KMS-11 (cell line): Measurements from ENCODE around the gene PCDHGA8.
A peak's percentile ranks its signal among the peaks of the same experiment; 100 is the strongest.

Experiments
- H2AFZ ChIP-seq: fragments of 200-600 bp; sonication (generic); 2 replicates; pipeline ENCODE4 v1.6.1; 2016; ENCODE audit warnings: antibody characterized with exemption, mixed run types, low read depth
- H3K27ac ChIP-seq: fragments of 200-600 bp; sonication (generic); 2 replicates; pipeline ENCODE4 v1.6.1; 2016; ENCODE audit warnings: mild to moderate bottlenecking, mixed run types
- H3K27me3 ChIP-seq: fragments of 200-600 bp; sonication (generic); 2 replicates; pipeline ENCODE4 v1.6.1; 2017; ENCODE audit warnings: mild to moderate bottlenecking, low read depth, mixed run types, moderate library complexity; ENCODE audit not compliant: insufficient read depth
- H3K36me3 ChIP-seq: fragments of 200-600 bp; sonication (generic); 2 replicates; pipeline ENCODE4 v1.6.1; 2017; ENCODE audit warnings: mild to moderate bottlenecking, mixed run types; ENCODE audit not compliant: insufficient read depth
- H3K4me1 ChIP-seq: fragments of 200-600 bp; sonication (generic); 2 replicates; pipeline ENCODE4 v1.6.1; 2016; ENCODE audit warnings: mild to moderate bottlenecking, low read depth, mixed run types; ENCODE audit not compliant: poor library complexity, severe bottlenecking
- H3K4me2 ChIP-seq: fragments of 200-600 bp; sonication (generic); 2 replicates; pipeline ENCODE4 v1.7.0; 2016; ENCODE audit warnings: mild to moderate bottlenecking, mixed run types
- H3K4me3 ChIP-seq: fragments of 200-600 bp; sonication (generic); IDR thresholded peaks from 2 replicates; pipeline ENCODE4 v1.6.1; 2017; ENCODE audit warnings: low read depth, low read length, mixed read lengths; ENCODE audit not compliant: insufficient read depth
- H3K79me2 ChIP-seq: fragments of 200-600 bp; sonication (generic); 2 replicates; pipeline ENCODE4 v1.6.1; 2016; ENCODE audit warnings: low read depth, mixed run types; ENCODE audit not compliant: insufficient read depth
- H3K9ac ChIP-seq: fragments of 200-600 bp; sonication (generic); 2 replicates; pipeline ENCODE4 v1.6.1; 2016; ENCODE audit warnings: mild to moderate bottlenecking, mixed run types
- H4K20me1 ChIP-seq: fragments of 200-600 bp; sonication (generic); 2 replicates; pipeline ENCODE4 v1.6.1; 2016; ENCODE audit warnings: mild to moderate bottlenecking, mixed run types; ENCODE audit not compliant: insufficient read depth
- CTCF ChIP-seq: fragments of 200-600 bp; sonication (generic); conservative IDR thresholded peaks from 2 replicates; pipeline ENCODE4 v1.6.1; 2017; ENCODE audit warnings: low read depth, mild to moderate bottlenecking, antibody characterized with exemption, low read length, moderate library complexity, mixed read lengths

Gene PCDHGA8

DNA sequence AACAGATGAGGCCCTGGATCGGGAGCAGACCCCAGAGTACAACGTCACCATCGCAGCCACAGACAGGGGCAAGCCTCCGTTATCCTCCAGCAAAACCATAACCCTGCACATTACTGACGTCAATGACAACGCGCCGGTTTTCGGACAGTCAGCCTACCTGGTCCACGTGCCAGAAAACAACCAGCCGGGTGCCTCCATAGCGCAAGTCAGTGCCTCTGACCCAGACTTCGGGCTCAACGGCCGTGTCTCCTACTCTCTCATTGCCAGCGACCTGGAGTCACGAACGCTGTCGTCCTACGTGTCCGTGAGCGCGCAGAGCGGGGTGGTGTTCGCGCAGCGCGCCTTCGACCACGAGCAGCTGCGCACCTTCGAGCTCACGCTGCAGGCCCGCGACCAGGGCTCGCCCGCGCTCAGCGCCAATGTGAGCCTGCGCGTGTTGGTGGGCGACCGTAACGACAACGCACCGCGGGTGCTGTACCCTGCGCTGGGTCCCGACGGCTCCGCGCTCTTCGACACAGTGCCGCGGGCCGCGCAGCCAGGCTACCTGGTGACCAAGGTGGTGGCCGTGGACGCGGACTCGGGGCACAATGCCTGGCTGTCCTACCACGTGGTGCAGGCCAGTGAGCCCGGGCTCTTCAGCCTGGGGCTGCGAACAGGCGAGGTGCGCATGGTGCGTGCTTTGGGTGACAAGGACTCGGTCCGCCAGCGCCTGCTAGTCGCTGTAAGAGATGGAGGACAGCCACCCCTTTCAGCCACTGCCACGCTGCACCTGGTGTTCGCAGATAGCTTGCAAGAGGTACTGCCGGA, 26.8 kb downstream of the PCDHGA8 start:
- H3K79me2 ChIP-seq, result no peaks in the 10 kb centered on the region
- no peaks in the 10 kb centered on the region for H3K27me3 ChIP-seq
- no peak overlapping the region for H3K27ac ChIP-seq
- H4K20me1 ChIP-seq, result no peaks in the 10 kb centered on the region
- TF ChIP-seq CTCF, result no peak
- H2AFZ ChIP-seq, result no peak overlapping the region
- H3K36me3 ChIP-seq, result no peaks in the 10 kb centered on the region
- no peak overlapping the region for H3K4me2 ChIP-seq
- H3K9ac ChIP-seq, result no peak overlapping the region
- no peak overlapping the region for H3K4me3 ChIP-seq
- no peaks in the 10 kb centered on the region for H3K4me1 ChIP-seq

DNA sequence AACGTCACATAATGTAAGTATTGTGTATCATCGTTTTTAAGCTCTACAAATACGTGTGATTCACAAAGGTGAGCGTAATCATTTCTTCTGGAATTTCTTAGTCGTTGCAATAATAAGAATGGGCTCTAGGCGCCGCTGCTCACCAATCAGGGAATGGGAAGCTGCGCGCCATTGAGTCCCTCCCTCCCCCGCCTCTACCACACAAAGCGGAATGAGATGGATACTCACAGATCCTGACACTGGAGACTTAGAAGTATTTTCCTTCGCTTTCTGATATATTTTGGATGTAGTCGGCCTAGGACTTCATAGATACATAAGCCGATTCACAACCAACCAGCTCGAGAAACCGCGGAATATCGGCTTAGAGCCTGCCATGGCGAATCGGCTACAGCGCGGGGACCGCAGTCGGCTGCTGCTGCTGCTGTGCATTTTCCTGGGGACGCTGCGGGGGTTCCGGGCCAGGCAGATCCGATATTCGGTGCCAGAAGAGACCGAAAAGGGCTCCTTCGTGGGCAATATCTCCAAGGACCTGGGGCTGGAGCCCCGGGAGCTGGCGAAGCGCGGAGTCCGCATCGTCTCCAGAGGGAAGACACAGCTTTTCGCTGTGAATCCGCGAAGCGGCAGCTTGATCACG, 28.5 kb downstream of the PCDHGA8 start, which contains the start of gene PCDHGA11:
Gene PCDHGA11, plus strand, starts transcription at position 197 of the 634 bp plus-strand sequence. Its CDS starts 177 bp downstream, at position 374.
- H3K27me3 ChIP-seq, result no peaks in the 10 kb centered on the region
- H3K9ac ChIP-seq, result no peak within 1 kb of the TSS
- H3K4me2 ChIP-seq, result no peak within 1 kb of the TSS; the same call in 1 of the 2 replicates
- H4K20me1 ChIP-seq, result no peaks in the 10 kb centered on the region
- no peaks in the 10 kb centered on the region for H3K79me2 ChIP-seq
- peak within 1 kb of the TSS; percentile 67; the same call in 1 of the 2 replicates for H2AFZ ChIP-seq
- H3K4me1 ChIP-seq, result no peaks in the 10 kb centered on the region
- no peaks in the 10 kb centered on the region for H3K36me3 ChIP-seq
- TF ChIP-seq CTCF, result peak; percentile 62
- H3K27ac ChIP-seq, result no peak within 1 kb of the TSS
- no peak within 1 kb of the TSS for H3K4me3 ChIP-seq

DNA sequence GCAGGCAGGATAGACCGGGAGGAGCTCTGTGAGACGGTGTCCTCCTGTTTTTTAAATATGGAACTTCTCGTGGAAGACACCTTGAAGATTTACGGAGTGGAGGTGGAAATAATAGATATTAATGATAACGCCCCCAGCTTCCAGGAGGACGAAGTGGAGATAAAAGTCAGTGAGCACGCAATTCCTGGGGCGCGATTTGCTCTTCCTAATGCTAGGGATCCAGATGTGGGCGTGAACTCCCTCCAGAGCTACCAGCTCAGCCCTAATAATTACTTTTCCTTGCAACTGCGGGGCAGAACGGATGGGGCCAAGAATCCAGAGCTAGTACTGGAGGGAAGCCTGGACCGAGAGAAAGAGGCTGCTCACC, 29.0 kb downstream of the PCDHGA8 start:
- Histone ChIP-seq H3K4me1 (no peaks in the 10 kb centered on the region), H3K4me2 (no peak overlapping the region; the same call in 1 of the 2 replicates), H3K4me3 (no peak overlapping the region), H3K79me2 (no peaks in the 10 kb centered on the region), H3K36me3 (no peaks in the 10 kb centered on the region), H2AFZ (peak overlapping the region; percentile 67; the same call in 1 of the 2 replicates), H3K27me3 (no peaks in the 10 kb centered on the region), H4K20me1 (no peaks in the 10 kb centered on the region), H3K9ac (no peak overlapping the region), H3K27ac (no peak overlapping the region)
- no peak for TF ChIP-seq CTCF

DNA sequence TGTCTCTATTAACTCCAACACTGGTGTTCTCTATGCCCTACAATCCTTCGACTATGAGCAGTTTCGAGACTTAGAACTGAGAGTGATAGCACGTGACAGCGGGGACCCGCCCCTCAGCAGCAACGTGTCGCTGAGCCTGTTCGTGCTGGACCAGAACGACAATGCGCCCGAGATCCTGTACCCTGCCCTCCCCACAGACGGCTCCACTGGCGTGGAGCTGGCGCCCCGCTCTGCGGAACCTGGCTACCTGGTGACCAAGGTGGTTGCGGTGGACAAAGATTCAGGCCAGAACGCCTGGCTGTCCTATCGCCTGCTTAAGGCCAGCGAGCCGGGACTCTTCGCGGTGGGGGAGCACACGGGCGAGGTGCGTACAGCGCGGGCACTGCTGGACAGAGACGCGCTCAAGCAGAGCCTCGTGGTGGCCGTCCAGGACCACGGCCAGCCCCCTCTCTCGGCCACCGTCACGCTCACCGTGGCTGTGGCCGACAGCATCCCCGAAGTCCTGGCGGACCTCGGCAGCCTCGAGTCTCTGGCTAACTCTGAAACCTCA, 30.4 kb downstream of the PCDHGA8 start:
- no peaks in the 10 kb centered on the region for H3K27me3 ChIP-seq
- H3K4me1 ChIP-seq, result no peaks in the 10 kb centered on the region
- no peaks in the 10 kb centered on the region for H3K36me3 ChIP-seq
- H4K20me1 ChIP-seq, result no peaks in the 10 kb centered on the region
- H3K4me2 ChIP-seq, result no peak overlapping the region
- H3K9ac ChIP-seq, result no peak overlapping the region
- H3K27ac ChIP-seq, result no peak overlapping the region
- no peak overlapping the region for H3K4me3 ChIP-seq
- no peak for TF ChIP-seq CTCF
- no peaks in the 10 kb centered on the region for H3K79me2 ChIP-seq
- H2AFZ ChIP-seq, result no peak overlapping the region
